Measurements from ENCODE around the gene HIBADH. TPM values are rescaled to one million over a fixed set of nuclear protein-coding genes. Genes with fewer than 3 reads are reported as not detected.

Gene HIBADH
- total and polyA plus RNA-seq, 9 of the 15 experiments (the other 6 are each of a cell fraction or from before 2014, with no cell fraction given): 10.7 to 67.8 (median 36.9) TPM

- ChIA-PET CTCF (ENCODE audit: low intra/inter-chr PET ratio) (no interaction called here), POLR2A (interaction anchor here (0.9 kb wide), 1 partner anchor 132 kb away, joined by 4 read pairs; no protein-coding TSS in a partner anchor)
- Histone ChIP-seq H3K9ac (ENCODE audit: insufficient read depth in 1 of 2, low read depth in 2 of 2, low read length in 2 of 2) (no peak overlapping the region), H3K4me3 (no peak overlapping the region), H4K20me1 (replicated peaks; ENCODE audit: control insufficient read depth, insufficient read depth, low read length) (no peaks in the 10 kb centered on the region), H3K36me3 (ENCODE audit: control insufficient read depth, insufficient read depth, low read length) (no peaks in the 10 kb centered on the region), H3K9me1 (ENCODE audit: control insufficient read depth, insufficient read depth, low read length) (no peaks in the 10 kb centered on the region), H3K4me1 (replicated peaks in 1 of 2; ENCODE audit: control insufficient read depth in 2 of 2, insufficient read depth in 2 of 2, low read length in 2 of 2) (peaks cover 0 to 12% of the 10 kb centered on the region in 2 experiments; a peak in 2 of 5 replicates), H3K4me2 (ENCODE audit: insufficient read depth, low read length) (no peak overlapping the region; the same call in 1 of the 2 replicates), H2AFZ (ENCODE audit: low read depth, low read length) (peak overlapping the region; percentile 67), H3K27me3 (ENCODE audit: control insufficient read depth in 2 of 2, insufficient read depth in 2 of 2, low read length in 2 of 2) (no peaks in the 10 kb centered on the region), H3K9me3 (replicated peaks; ENCODE audit: control insufficient read depth, insufficient read depth, low read depth, low read length) (no peaks in the 10 kb centered on the region), H3K27ac (ENCODE audit: extremely low read depth, low read depth, low read length) (peak overlapping the region; percentile 34; the same call in 2 of the 3 replicates), H3K79me2 (ENCODE audit: control insufficient read depth, insufficient read depth, low read length) (no peaks in the 10 kb centered on the region)
- DNase-seq (ENCODE audit: extremely low read depth in 1 of 4, low spot score in 3 of 4) (peak in 2 of 4 experiments; percentile 9 to 15), FAIRE-seq (no peak), ATAC-seq (peak; percentile 57)
- no TSS peak for BruUV-seq (replicated peaks)
- 9% methylated on average over 2 of the region's 2 CpGs for WGBS (ENCODE audit: insufficient coverage, low coverage, missing lambda C conversion rate)
- TF ChIP-seq C11orf30 (IDR thresholded peaks at IDR 0.05; ENCODE audit: low read depth) (peak; percentile 17; the same call in 1 of the 2 replicates), HNRNPL (IDR thresholded peaks at IDR 0.05; ENCODE audit: low read depth, low read length) (no peak), TFAM (CRISPR knock-in tag; conservative IDR thresholded peaks at IDR 0.05) (no peak), RAD51 (IDR thresholded peaks at IDR 0.05; ENCODE audit: borderline replicate concordance, low read depth) (no peak), MAFG (tag; conservative IDR thresholded peaks at IDR 0.05) (0 out of 2 replicates have a peak, but pooled peaks have one; percentile 48), BRF1 (IDR thresholded peaks at IDR 0.05; ENCODE audit: borderline replicate concordance, extremely low read depth, insufficient read length) (no peak), NFE2 (IDR thresholded peaks at IDR 0.05; ENCODE audit: low read depth) (peak; percentile 77), POLR2G (IDR thresholded peaks at IDR 0.05; ENCODE audit: low read depth, low read length) (no peak), TAF9B (IDR thresholded peaks at IDR 0.05; ENCODE audit: partially characterized antibody) (no peak), ZNF175 (CRISPR knock-in tag; IDR thresholded peaks at IDR 0.05; ENCODE audit: low read depth) (no peak), ZNF445 (CRISPR knock-in tag; IDR thresholded peaks at IDR 0.05; ENCODE audit: low read depth) (no peak), ZNF121 (CRISPR knock-in tag; conservative IDR thresholded peaks at IDR 0.05) (no peak), SOX6 (IDR thresholded peaks at IDR 0.05) (peak; percentile 34; the same call in 1 of the 2 replicates), CHAMP1 (IDR thresholded peaks at IDR 0.05) (no peak), ZNF395 (CRISPR knock-in tag; IDR thresholded peaks at IDR 0.05) (no peak), ZSCAN29 (IDR thresholded peaks at IDR 0.05) (no peak)
- in situ Hi-C loops (cut with MboI) (no loop called here), intact Hi-C loops (cut with micrococcal nuclease) (no loop called here)
Measured at GRCh38 chr7:27670177-27670576, 7.5 kb upstream of the HIBADH start.
